Astrocyte of the cerebellum (primary cell): ENCODE data around the gene NHERF1.
A peak's percentile ranks its signal among the peaks of the same experiment; 100 is the strongest.

Source experiments
- DNase-seq: peaks from one replicate; pipeline ENCODE4 v3.0.0-alpha.2; 2011; ENCODE audit warnings: low read depth
- H3K4me3 ChIP-seq: 2 replicates; pipeline ENCODE4 v1.5.1; 2011; ENCODE audit warnings: mild to moderate bottlenecking, low read depth, low read length, moderate library complexity
- in situ Hi-C: cut with HindIII; loops from 2 replicates; pipeline ENCODE4 v1.10.0; 2017; ENCODE audit warnings: low sequenced_read_pairs
- TF ChIP-seq, protein P1 (sequence below): IDR thresholded peaks from 2 replicates; pipeline ENCODE4 v1.5.1; 2012; ENCODE audit warnings: low read length, low read depth, moderate library complexity, mild to moderate bottlenecking; ENCODE audit errors: missing control alignments

The NHERF1 gene

DNA sequence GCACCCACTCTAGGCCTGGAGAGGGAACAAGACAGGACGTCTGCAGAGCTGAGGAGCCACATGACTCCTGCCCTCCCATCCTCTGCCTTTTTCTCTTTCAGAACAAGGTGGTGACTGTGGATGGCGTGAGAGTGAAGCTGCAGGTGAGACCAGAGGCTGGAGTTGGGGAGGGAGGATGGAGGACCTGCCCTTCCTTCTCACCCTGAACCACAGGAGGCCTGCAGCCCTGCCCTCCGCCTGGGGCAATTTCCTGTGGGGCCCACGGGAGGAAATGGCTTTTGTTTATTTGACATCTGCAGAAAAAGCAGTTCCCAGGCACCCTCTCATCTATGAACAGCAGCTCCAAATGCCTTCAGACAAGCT, 6.3 kb upstream of the NHERF1 start:
- no peak for DNase-seq
- TF ChIP-seq, protein P1, sequence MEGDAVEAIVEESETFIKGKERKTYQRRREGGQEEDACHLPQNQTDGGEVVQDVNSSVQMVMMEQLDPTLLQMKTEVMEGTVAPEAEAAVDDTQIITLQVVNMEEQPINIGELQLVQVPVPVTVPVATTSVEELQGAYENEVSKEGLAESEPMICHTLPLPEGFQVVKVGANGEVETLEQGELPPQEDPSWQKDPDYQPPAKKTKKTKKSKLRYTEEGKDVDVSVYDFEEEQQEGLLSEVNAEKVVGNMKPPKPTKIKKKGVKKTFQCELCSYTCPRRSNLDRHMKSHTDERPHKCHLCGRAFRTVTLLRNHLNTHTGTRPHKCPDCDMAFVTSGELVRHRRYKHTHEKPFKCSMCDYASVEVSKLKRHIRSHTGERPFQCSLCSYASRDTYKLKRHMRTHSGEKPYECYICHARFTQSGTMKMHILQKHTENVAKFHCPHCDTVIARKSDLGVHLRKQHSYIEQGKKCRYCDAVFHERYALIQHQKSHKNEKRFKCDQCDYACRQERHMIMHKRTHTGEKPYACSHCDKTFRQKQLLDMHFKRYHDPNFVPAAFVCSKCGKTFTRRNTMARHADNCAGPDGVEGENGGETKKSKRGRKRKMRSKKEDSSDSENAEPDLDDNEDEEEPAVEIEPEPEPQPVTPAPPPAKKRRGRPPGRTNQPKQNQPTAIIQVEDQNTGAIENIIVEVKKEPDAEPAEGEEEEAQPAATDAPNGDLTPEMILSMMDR: no peak
- in situ Hi-C loops: no loop called here
- H3K4me3 ChIP-seq: no peak overlapping the region

DNA sequence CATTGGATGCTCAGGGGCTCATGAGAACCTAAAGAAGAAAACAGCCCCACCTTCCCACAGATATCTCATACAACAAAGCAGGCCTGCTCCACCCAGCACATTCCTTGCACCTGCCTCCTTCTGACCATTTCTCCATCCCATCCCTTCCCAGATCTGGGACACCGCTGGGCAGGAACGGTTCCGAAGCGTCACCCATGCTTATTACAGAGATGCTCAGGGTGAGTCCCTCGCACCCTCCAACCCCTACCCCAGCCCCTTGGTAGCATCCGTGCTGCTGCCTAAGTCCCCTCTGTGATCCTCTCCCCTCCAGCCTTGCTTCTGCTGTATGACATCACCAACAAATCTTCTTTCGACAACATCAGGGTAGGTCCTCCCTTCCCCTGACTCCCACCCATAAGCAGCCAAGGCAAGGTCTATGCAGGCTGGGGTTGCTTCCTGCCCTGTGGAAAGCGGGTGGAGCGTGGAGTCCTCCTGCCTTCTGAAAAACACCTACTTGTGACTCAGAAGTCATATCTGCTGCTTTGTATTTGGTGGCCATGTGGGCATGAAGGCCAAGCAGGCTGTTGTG, 5.4 kb upstream of the NHERF1 start:
- in situ Hi-C loops: no loop called here
- no peak overlapping the region for H3K4me3 ChIP-seq
- TF ChIP-seq, protein P1: no peak
- no peak for DNase-seq

DNA sequence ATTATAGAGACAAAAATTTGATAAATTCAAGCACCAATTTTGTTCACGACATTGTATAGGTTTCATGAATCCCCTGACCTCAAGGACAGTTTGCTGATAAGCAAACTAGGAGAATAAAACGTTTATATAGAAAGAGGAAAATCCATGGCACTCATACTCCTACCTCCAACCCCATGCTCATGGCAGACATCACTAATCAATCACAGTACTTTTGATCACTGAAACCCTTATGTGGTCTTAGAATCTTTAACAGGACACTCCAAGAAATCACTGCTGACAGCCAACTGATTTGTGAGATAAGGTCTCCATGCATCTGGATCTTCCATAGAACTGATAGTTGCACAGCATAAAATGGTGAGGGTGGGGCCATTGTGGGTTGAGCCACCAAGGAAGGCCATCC, 4.7 kb upstream of the NHERF1 start:
- in situ Hi-C loops: no loop called here
- DNase-seq: no peak
- TF ChIP-seq, protein P1: no peak
- no peak overlapping the region for H3K4me3 ChIP-seq

DNA sequence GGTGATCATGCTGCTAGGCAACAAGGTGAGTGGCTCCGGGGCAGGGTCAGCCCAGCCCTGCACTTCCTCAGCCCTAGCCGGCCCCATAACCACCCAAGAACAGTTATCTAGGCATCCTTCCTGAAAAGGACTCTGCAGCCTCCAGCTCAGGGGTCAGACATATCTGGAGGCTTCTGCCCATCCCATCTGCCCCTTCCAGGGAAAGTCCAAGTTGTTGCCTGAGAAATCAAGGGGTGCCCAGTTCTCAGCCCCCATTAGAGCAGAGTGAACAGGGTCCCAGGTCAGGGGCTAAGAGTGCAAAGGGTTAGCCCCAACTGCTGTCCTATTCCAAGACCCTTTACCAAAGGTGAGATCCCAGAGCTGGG, 4.1 kb upstream of the NHERF1 start:
- no peak for DNase-seq
- in situ Hi-C loops: no loop called here
- TF ChIP-seq, protein P1: no peak
- no peak overlapping the region for H3K4me3 ChIP-seq

DNA sequence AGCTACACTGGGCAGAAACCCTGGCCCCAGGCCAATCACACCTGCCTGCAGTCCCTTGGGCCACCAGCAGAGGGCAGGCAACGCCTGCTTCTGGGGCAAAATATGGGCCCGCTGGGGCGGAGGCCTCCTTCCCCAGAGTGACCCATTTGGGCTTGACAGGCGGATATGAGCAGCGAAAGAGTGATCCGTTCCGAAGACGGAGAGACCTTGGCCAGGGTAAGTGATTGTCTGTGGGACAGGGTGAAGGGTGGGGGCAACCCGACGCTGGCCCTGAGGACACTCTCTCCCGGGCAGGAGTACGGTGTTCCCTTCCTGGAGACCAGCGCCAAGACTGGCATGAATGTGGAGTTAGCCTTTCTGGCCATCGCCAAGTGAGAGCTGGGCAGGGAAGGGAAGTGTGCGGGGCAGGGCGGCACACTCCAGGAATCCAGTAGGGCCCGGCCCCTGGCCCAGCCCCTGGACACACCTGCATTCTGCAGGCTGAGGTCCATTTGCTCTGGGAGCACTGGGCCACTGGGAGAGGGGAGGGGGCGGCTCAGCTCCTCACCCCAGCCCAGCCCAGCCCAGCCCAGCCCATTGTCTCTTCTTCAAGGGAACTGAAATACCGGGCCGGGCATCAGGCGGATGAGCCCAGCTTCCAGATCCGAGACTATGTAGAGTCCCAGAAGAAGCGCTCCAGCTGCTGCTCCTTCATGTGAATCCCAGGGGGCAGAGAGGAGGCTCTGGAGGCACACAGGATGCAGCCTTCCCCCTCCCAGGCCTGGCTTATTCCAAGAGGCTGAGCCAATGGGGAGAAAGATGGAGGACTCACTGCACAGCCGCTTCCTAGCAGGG, 3.5 kb upstream of the NHERF1 start:
- peak; percentile 32 for DNase-seq
- TF ChIP-seq, protein P1: peak; percentile 99
- H3K4me3 ChIP-seq: peak overlapping the region; percentile 15
- in situ Hi-C loops: no loop called here

DNA sequence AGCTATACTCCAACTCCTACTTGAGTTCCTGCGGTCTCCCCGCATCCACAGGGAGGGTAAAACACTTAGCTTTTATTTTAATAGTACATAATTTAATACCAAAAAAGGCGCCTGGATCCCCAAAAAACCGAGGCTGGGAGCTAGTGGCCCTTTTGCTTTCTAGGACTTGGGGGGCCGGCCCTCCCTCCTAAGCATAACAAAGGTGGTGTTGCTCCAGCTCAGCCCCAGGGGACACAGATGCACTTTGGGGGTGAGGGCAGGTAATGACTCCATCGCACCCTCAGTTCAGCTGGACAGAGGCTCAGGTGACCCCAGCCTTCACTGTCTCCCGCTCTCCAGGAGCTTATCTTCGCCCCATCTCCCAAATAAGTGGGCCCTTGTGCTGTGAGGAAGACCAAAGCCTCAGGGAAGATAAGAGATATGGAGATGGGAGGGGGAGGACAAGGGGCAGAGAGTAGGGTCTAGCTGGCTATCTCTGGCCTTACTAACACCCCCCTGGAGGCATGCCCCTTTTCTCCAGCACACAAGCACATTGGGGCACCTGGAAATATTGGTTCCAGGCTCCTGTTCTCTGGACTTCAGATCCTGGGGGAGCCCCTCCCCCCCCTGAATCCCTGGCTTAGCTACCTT, 2.8 kb upstream of the NHERF1 start:
- TF ChIP-seq, protein P1: no peak
- H3K4me3 ChIP-seq: no peak overlapping the region
- no peak for DNase-seq
- in situ Hi-C loops: no loop called here
